Naive thymus-derived CD8-positive, alpha-beta T cell (primary cell): ENCODE results near the gene MRGPRD. TPM values are rescaled to one million over a fixed set of nuclear protein-coding genes. Genes with fewer than 3 reads are reported as not detected.
"Not testable (repeated sequence)": the region's sequence is repeated elsewhere in the genome, so short reads cannot be mapped to it uniquely, and the experiment has no call there.

Experiments used
- ATAC-seq, 2 donors: fragments of 150-1000 bp; cut with Tn5 transposase in 1 of 2; sonication (Bioruptor Pico), chemical (Tn5 transposase) in 1 of 2; 1 replicate in 1 of 2; 2 replicates in 1 of 2; pipeline ENCODE4 v1.10.0; 2021; ENCODE audit warnings: mild to moderate bottlenecking in 2 of 2, moderate library complexity in 2 of 2
- POLR2A ChIA-PET: fragments of 350-600 bp; sonication (Branson Sonifier 250); formaldehyde crosslinking; loops from one replicate; lab custom pipeline; 2021; ENCODE audit warnings: antibody characterized with exemption; lab: Charles Lee
- DNase-seq, 10 donors: peaks; one replicate each; pipeline versions ENCODE4 v3.0.0 to v3.0.0-alpha.2; 2020 to 2022
- H3K27ac Mint-ChIP-seq, 10 donors: one replicate each; pipeline ENCODE4 v1.8.0; 2020 to 2022; ENCODE audit warnings: mild to moderate bottlenecking in 10 of 10, mixed read lengths in 10 of 10, moderate library complexity in 4 of 10, inconsistent platforms in 1 of 10
- H3K27me3 Mint-ChIP-seq, 5 donors: one replicate each; pipeline ENCODE4 v1.8.0; 2021 to 2022; ENCODE audit warnings: mixed read lengths in 5 of 5
- H3K36me3 Mint-ChIP-seq, 3 donors: one replicate each; pipeline ENCODE4 v1.8.0; 2020 to 2022; ENCODE audit warnings: mixed read lengths in 3 of 3, mild to moderate bottlenecking in 2 of 3, inconsistent platforms in 1 of 3
- H3K4me1 Mint-ChIP-seq, 4 donors: one replicate each; pipeline ENCODE4 v1.8.0; 2021 to 2022; ENCODE audit warnings: mixed read lengths in 4 of 4
- H3K4me3 Mint-ChIP-seq, 10 donors: one replicate each; pipeline ENCODE4 v1.8.0; 2020 to 2022; ENCODE audit warnings: mild to moderate bottlenecking in 10 of 10, mixed read lengths in 10 of 10, moderate library complexity in 6 of 10, inconsistent platforms in 1 of 10
- H3K9me3 Mint-ChIP-seq, 9 donors: one replicate each; pipeline ENCODE4 v1.8.0; 2020 to 2022; ENCODE audit warnings: mixed read lengths in 9 of 9, mild to moderate bottlenecking in 3 of 9, inconsistent platforms in 1 of 9, moderate library complexity in 1 of 9
- polyA plus RNA-seq, 3 donors: library from polyadenylated mRNA; unstranded; fragments of 300-500 nt; fragmentation: Illumina TruSeq; gene quantifications; one replicate each; pipeline ENCODE4 v1.2.3, GENCODE V29; 2021
- total RNA-seq, 8 experiments: library from RNA in 2 of 8; stranded (reverse) in 2 of 8; gene quantifications; one replicate each; pipeline ENCODE4 v1.2.3 and lab custom pipeline; 2021 to 2026

The MRGPRD gene
- total and polyA plus RNA-seq, 5 experiments from 2014 or later, result 0.36 TPM; not detected in 4

GRCh38 chr11:68983801-68984200 lies 3.0 kb upstream of the MRGPRD start:
- no peak for ATAC-seq
- H3K4me1 Mint-ChIP-seq, result no peaks in the 10 kb centered on the region
- POLR2A ChIA-PET, result no interaction called here
- peaks cover 6 to 24% (median 17%) of the 10 kb centered on the region in 9 donors for H3K9me3 Mint-ChIP-seq
- H3K27ac Mint-ChIP-seq, result no peak overlapping the region
- peaks cover 1 to 28% (median 15%) of the 10 kb centered on the region in 5 donors for H3K27me3 Mint-ChIP-seq
- no peak for DNase-seq
- H3K4me3 Mint-ChIP-seq, result no peak overlapping the region
- peaks cover 6 to 19% (median 9%) of the 10 kb centered on the region in 3 donors for H3K36me3 Mint-ChIP-seq

GRCh38 chr11:68982134-68982533 lies 1.3 kb upstream of the MRGPRD start:
- POLR2A ChIA-PET, result no interaction called here
- peaks cover 1 to 22% (median 18%) of the 10 kb centered on the region in 5 donors for H3K27me3 Mint-ChIP-seq
- no peaks in the 10 kb centered on the region for H3K4me1 Mint-ChIP-seq
- no peak overlapping the region for H3K4me3 Mint-ChIP-seq
- peaks cover 5 to 23% (median 14%) of the 10 kb centered on the region in 9 donors for H3K9me3 Mint-ChIP-seq
- no peak for DNase-seq
- no peak for ATAC-seq
- H3K36me3 Mint-ChIP-seq, result peaks cover 6 to 15% (median 8%) of the 10 kb centered on the region in 3 donors
- no peak overlapping the region for H3K27ac Mint-ChIP-seq

GRCh38 chr11:68979931-68980775 lies 633 bp downstream of the MRGPRD start:
- H3K4me1 Mint-ChIP-seq, result no peaks in the 10 kb centered on the region
- no peak for ATAC-seq
- H3K27me3 Mint-ChIP-seq, result peaks cover 0 to 18% (median 9%) of the 10 kb centered on the region in 5 donors
- POLR2A ChIA-PET, result no interaction called here
- peak in 1 of 10 donors; percentile 30 for DNase-seq
- no peak overlapping the region for H3K4me3 Mint-ChIP-seq
- peak overlapping the region in 1 of 10 donors; percentile 77 for H3K27ac Mint-ChIP-seq
- H3K9me3 Mint-ChIP-seq, result peaks cover 0 to 12% (median 7%) of the 10 kb centered on the region in 9 donors
- peaks cover 0 to 6% (median 0%) of the 10 kb centered on the region in 3 donors for H3K36me3 Mint-ChIP-seq

DNA sequence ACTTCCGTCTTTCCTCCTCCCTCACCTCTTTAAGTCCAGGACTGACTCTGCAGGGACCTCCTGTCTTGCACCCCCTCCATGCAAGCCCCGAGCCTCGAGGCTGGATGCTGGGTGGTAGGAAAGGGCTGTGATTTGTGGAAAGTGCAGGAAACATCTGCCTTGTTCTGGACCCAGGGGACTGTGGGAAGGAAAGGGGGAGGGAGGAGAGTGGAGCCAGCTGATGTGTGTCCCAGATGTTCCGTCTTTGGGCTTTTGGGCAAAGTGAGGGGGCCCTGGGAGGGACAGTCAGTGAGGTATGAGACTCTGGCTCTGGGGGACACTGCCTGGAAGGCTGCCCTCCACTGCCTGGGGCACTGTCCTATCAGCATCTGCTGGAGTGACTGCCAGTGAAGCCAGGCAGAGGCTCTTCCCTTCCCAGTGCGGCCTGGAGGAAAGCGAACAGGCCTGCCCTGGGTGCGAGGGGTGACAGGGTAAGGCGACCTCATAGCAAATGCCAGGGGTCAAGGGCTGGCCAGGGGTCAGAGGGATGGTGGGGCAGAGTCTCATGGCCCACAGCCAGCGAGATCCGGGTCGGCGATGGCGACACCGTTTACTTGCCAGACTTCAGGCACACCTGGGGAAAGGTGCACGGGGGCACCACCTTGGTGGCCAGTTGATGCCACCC lies 1.7 kb downstream of the MRGPRD start:
- DNase-seq (peak in 1 of 10 donors; percentile 57), ATAC-seq (no peak)
- H3K27ac Mint-ChIP-seq, result peak overlapping the region in 1 of 10 donors; percentile 44
- no peak overlapping the region for H3K4me3 Mint-ChIP-seq
- POLR2A ChIA-PET, result interaction anchor here (0.6 kb wide), 1 partner anchor 142 kb away, joined by 3 read pairs; no protein-coding TSS in a partner anchor
- peaks cover 0 to 12% (median 7%) of the 10 kb centered on the region in 9 donors for H3K9me3 Mint-ChIP-seq
- peaks cover 0 to 6% (median 0%) of the 10 kb centered on the region in 3 donors for H3K36me3 Mint-ChIP-seq
- peaks cover 0 to 17% (median 8%) of the 10 kb centered on the region in 5 donors for H3K27me3 Mint-ChIP-seq
- peaks cover 0 to 1% (median 0%) of the 10 kb centered on the region in 4 donors for H3K4me1 Mint-ChIP-seq

DNA sequence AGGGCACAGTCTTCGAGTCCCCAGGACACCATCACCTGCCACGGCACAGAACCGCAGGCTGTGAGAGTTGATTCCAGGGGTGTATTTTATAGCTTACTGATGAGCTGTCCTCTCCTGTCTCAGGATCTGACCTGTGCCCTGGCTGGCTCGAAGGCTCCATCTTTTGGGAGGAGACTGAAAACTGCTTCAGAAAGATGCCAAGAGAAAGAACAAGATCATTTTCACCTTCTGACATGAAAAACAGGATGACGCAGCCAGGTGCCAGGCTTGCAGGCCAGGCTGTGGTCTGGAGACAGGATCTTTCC lies 2.2 kb downstream of the MRGPRD start:
- ATAC-seq (no peak), DNase-seq (no peak)
- peaks cover 0 to 6% (median 0%) of the 10 kb centered on the region in 3 donors for H3K36me3 Mint-ChIP-seq
- POLR2A ChIA-PET, result interaction anchor here (0.6 kb wide), 1 partner anchor 142 kb away, joined by 3 read pairs; no protein-coding TSS in a partner anchor
- H3K27ac Mint-ChIP-seq, result no peak overlapping the region
- H3K4me3 Mint-ChIP-seq, result no peak overlapping the region
- H3K9me3 Mint-ChIP-seq, result peaks cover 0 to 12% (median 7%) of the 10 kb centered on the region in 9 donors
- peaks cover 0 to 1% (median 0%) of the 10 kb centered on the region in 4 donors for H3K4me1 Mint-ChIP-seq
- peaks cover 0 to 17% (median 8%) of the 10 kb centered on the region in 5 donors for H3K27me3 Mint-ChIP-seq

GRCh38 chr11:68977781-68978625 lies 2.8 kb downstream of the MRGPRD start:
- ATAC-seq (no peak), DNase-seq (no peak)
- no peak overlapping the region for H3K4me3 Mint-ChIP-seq
- H3K9me3 Mint-ChIP-seq, result peaks cover 0 to 11% (median 7%) of the 10 kb centered on the region in 9 donors
- H3K27me3 Mint-ChIP-seq, result peaks cover 0 to 17% (median 8%) of the 10 kb centered on the region in 5 donors
- peaks cover 0 to 6% (median 0%) of the 10 kb centered on the region in 3 donors for H3K36me3 Mint-ChIP-seq
- H3K4me1 Mint-ChIP-seq, result peaks cover 0 to 1% (median 0%) of the 10 kb centered on the region in 4 donors
- POLR2A ChIA-PET, result interaction anchor here (0.6 kb wide), 1 partner anchor 143 kb away, joined by 3 read pairs; no protein-coding TSS in a partner anchor
- H3K27ac Mint-ChIP-seq, result peak overlapping the region in 1 of 10 donors; percentile 48

- peak overlapping the region in 1 of 10 donors; percentile 29 for H3K27ac Mint-ChIP-seq
- peaks cover 0 to 5% (median 0%) of the 10 kb centered on the region in 9 donors for H3K9me3 Mint-ChIP-seq
- no peak for ATAC-seq
- peaks cover 0 to 18% (median 8%) of the 10 kb centered on the region in 5 donors for H3K27me3 Mint-ChIP-seq
- H3K36me3 Mint-ChIP-seq, result peaks cover 0 to under 1% (median 0%) of the 10 kb centered on the region in 3 donors
- POLR2A ChIA-PET, result no interaction called here
- peaks cover 0 to 1% (median 0%) of the 10 kb centered on the region in 4 donors for H3K4me1 Mint-ChIP-seq
- no peak for DNase-seq
- no peak overlapping the region for H3K4me3 Mint-ChIP-seq
Measured at GRCh38 chr11:68976563-68976962, 4.2 kb downstream of the MRGPRD start.

GRCh38 chr11:68976095-68976494 lies 4.7 kb downstream of the MRGPRD start:
- POLR2A ChIA-PET, result no interaction called here
- peaks cover 0 to 1% (median 0%) of the 10 kb centered on the region in 4 donors for H3K4me1 Mint-ChIP-seq
- DNase-seq (no peak), ATAC-seq (no peak)
- H3K36me3 Mint-ChIP-seq, result peaks cover 0 to 4% (median 0%) of the 10 kb centered on the region in 3 donors
- H3K27me3 Mint-ChIP-seq, result peaks cover 0 to 20% (median 8%) of the 10 kb centered on the region in 5 donors
- H3K9me3 Mint-ChIP-seq, result peaks cover 0 to 3% (median 0%) of the 10 kb centered on the region in 9 donors
- H3K27ac Mint-ChIP-seq, result peak overlapping the region in 1 of 10 donors; percentile 29
- no peak overlapping the region for H3K4me3 Mint-ChIP-seq

DNA sequence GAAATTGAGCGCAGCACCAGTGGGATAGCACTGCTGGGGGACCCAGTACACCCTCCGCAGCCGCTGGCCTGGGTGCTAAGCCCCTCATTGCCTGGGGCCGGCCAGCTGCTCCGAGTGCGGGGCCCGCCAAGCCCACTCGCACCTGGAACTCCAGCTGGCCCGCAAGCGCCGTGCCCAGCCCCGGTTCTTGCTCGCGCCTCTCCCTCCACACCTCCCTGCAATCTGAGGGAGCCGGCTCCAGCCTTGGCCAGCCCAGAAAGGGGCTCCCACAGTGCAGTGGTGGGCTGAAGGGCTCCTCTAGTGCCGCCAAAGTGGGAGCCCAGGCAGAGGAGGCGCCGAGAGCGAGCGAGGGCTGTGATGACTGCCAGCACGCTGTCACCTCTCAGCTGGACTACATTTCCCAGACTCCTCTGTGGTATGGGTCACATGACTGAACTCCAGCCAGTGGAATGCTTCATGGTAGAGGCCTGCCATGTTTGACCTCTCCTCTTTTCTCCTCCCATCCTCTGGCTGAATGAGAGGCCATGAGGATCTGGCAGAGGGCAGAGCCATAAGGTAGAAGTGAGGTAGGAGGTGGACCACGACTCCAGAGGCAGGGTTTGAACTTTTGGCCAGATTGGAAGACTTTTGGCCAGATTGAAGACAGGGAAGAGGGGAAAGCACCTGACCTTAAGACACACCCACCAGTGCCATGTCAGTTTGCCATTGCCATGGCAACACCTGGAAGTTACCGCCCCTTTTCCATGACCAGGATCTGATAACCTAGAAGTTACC lies 6.2 kb downstream of the MRGPRD start:
- H3K4me1 Mint-ChIP-seq, result peaks cover 0 to 1% (median 0%) of the 10 kb centered on the region in 4 donors
- H3K27me3 Mint-ChIP-seq, result peaks cover 0 to 13% (median 4%) of the 10 kb centered on the region in 5 donors
- no peaks in the 10 kb centered on the region for H3K9me3 Mint-ChIP-seq
- ATAC-seq, result peak in 1 of 2 donors; percentile 33
- POLR2A ChIA-PET, result no interaction called here
- DNase-seq, result no peak
- H3K27ac Mint-ChIP-seq, result no peak overlapping the region
- H3K36me3 Mint-ChIP-seq, result peaks cover 0 to 4% (median 0%) of the 10 kb centered on the region in 3 donors
- H3K4me3 Mint-ChIP-seq, result no peak overlapping the region

DNA sequence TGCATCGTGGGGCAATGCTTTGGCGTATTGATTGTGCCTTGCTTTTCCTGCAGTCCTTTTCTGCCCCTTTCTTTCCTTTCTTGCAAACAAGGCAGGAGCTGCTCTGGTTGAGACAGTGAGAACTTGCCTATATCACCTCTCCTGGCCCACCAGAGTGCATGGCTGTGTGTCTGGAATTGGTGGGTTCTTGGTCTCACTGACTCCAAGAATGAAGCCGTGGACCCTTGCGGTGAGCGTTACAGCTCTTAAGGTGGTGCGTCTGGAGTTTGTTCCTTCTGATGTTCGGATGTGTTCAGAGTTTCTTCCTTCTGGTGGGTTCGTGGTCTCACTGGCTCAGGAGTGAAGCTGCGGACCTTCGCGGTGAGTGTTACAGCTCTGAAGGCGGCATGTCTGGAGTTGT lies 7.1 kb downstream of the MRGPRD start:
- not testable (repeated sequence) for H3K36me3 Mint-ChIP-seq

DNA sequence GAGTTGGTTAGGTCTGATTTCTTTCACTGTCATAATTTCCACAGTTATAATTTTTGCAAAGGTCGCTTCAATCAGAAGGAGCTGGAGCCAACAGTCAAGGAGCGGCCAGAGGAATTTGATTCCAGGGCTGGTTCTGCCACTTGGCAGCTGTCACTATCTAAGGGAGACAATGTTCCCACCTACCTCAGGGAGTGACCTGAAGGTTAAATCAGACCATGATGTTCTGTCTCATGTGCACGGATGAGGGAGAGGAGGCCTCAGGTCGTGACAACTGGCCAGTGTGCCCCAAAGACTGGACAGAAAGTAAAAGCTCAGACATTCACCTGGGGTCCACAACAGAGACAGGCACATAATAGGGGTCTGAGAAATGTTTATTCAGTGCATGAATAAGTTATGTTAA lies 7.6 kb downstream of the MRGPRD start:
- peaks cover 0 to 8% (median 6%) of the 10 kb centered on the region in 5 donors for H3K27me3 Mint-ChIP-seq
- H3K27ac Mint-ChIP-seq, result no peak overlapping the region
- H3K4me1 Mint-ChIP-seq, result peaks cover 0 to 1% (median 0%) of the 10 kb centered on the region in 4 donors
- H3K36me3 Mint-ChIP-seq, result peaks cover 0 to 4% (median 0%) of the 10 kb centered on the region in 3 donors
- no peaks in the 10 kb centered on the region for H3K9me3 Mint-ChIP-seq
- DNase-seq (no peak), ATAC-seq (no peak)
- H3K4me3 Mint-ChIP-seq, result no peak overlapping the region
- POLR2A ChIA-PET, result no interaction called here

More for the DNA sequence above, 7.1 kb downstream of the MRGPRD start:
- ATAC-seq, H3K27ac Mint-ChIP-seq, DNase-seq, H3K9me3 Mint-ChIP-seq, POLR2A ChIA-PET, H3K4me3 Mint-ChIP-seq, H3K4me1 Mint-ChIP-seq, H3K27me3 Mint-ChIP-seq: not testable (repeated sequence)
